KOPT-K1 (cell line): ENCODE results near the gene GPSM3.

ENCODE experiments used
- H3K27ac ChIP-seq: fragments of 200-600 bp; sonication (generic); 2 replicates; pipeline ENCODE4 v1.5.1; 2016; ENCODE audit warnings: antibody characterized with exemption, mild to moderate bottlenecking, low read depth, low read length; ENCODE audit not compliant: poor library complexity, severe bottlenecking
- H3K36me3 ChIP-seq: fragments of 200-600 bp; sonication (generic); 2 replicates; pipeline ENCODE4 v1.5.1; 2017; ENCODE audit warnings: antibody characterized with exemption, mild to moderate bottlenecking, low read length, moderate library complexity; ENCODE audit not compliant: insufficient read depth
- H3K9me3 ChIP-seq: fragments of 200-600 bp; sonication (generic); 2 replicates; pipeline ENCODE4 v1.5.1; 2017; ENCODE audit warnings: antibody characterized with exemption, low read length, mild to moderate bottlenecking; ENCODE audit not compliant: insufficient read depth, poor library complexity, severe bottlenecking

GPSM3 gene

DNA sequence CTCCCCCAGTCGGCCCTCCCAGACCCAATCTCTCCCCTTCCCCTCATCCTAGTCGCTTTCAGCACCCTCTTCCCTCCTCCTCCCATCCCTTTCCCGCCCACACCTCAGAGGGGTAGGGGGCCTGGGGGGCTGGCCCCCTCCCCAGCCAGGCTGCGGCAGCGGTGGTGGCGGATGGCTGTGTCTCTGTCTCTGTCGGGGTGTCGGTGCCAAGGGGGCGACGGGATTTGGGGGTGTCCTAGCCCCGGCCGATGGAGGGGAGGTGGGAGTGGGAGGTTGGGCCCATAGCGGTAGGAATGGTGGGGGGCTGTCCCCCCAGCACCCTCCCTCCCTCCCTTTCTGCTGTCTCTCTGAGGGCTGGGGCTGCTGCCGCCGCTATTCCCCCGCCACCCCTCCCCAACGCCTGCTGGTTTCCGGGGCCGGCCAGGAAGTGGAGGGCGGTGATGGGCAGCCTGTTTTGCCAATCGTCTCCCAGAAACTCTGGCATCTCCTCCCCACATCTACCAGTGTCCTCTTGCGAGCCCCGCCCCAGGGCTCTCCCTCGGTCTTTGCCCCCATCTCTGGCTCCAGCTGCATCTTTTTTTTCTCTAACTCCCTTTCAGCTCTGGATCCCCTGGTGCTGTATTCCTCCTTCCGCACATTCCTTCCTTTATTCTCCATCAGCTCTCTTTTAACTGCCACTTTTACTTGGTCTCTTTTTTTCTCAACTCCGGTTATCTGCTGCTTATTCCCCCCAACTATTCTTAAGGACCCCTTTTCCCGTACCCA is 16.6 kb downstream of the GPSM3 start, which contains the start of gene AGPAT1:
Gene AGPAT1, minus strand, starts transcription at position 374 of the 765 bp plus-strand sequence. CDS start 4,588 bp downstream, outside the sequence.
- H3K9me3 ChIP-seq = no peaks in the 10 kb centered on the region
- peak within 1 kb of the TSS; percentile 83 for H3K27ac ChIP-seq
- H3K36me3 ChIP-seq = peaks cover 17% of the 10 kb centered on the region

GRCh38 chr6:32175322-32175710 is 17.1 kb downstream of the GPSM3 start:
- Histone ChIP-seq H3K27ac (peak overlapping the region; percentile 83), H3K36me3 (peaks cover 17% of the 10 kb centered on the region), H3K9me3 (no peaks in the 10 kb centered on the region)

DNA sequence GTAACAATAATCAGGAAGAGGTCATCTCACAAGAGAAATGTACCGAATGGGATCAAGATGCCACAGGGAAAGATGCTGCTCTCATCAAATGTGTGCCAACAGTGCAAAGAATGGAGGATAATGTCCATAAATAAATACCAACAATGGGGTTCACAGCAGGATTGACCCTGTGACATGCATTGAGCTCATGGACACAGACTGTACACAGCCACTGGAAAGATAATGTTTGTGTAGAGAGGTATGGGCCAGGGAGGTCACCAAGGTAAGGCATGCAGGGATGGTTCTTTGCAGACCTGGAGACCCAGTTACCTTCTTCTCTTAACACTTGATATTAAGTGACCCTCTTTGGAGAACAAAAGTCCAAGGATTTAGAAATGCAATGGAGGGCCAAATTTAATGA is 18.0 kb downstream of the GPSM3 start:
- no peak overlapping the region for H3K27ac ChIP-seq
- no peaks in the 10 kb centered on the region for H3K9me3 ChIP-seq
- peaks cover 20% of the 10 kb centered on the region for H3K36me3 ChIP-seq

DNA sequence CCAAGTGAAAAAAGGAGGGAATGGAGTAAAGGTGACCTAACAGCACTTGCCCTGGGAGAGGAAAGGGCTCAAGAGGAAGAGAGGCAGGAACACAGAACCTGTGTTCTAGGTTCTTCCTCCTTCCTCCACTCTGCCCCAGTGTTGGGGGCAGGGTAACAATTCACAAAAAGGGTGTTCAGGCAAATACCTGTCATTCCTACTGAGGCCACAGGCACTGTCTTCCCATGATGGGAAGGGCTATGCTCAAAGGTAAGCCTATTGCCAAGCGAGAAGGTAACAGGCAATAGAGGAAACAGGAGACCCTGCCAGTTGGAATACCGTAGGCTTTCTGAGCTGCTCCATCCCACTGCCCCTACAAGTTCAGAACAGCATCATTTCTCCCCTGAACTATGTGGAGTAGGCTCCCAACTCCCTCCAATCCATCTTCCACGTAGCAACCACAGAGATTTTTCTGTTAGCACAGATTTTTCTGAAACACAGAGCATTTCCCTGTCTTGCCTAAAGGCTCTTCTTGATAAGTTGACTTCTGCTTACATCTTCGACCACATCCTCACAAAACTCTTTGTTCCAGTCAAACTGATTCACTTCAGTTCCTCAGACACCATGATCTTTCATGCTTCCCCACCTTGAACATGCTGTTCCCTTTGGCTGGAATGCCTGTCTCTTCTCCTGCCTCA is 19.3 kb downstream of the GPSM3 start:
- H3K9me3 ChIP-seq = no peaks in the 10 kb centered on the region
- no peak overlapping the region for H3K27ac ChIP-seq
- H3K36me3 ChIP-seq = peaks cover 32% of the 10 kb centered on the region

- H3K9me3 ChIP-seq = no peaks in the 10 kb centered on the region
Measured at GRCh38 chr6:32171234-32171633, 21.2 kb downstream of the GPSM3 start.

DNA sequence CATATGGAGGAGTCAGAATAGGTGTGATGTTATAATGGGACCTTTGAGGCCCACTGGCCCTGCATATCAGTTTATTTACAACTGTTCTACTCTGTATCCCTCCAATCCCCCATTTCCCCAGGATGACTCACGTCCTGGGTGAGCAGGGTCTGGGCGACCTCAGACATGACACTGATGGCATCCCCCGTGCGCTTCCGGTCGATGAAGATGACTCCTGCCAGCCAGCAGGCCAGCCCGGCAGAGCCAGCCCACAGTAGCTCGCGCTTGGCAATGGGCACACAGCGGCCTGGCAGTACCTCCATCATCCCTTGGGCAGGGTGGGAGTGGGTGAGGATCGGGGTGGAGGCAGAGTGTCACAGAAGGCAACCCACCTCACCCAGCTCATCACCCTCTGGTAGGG is 22.1 kb downstream of the GPSM3 start:
- Histone ChIP-seq H3K27ac (no peak overlapping the region), H3K9me3 (no peaks in the 10 kb centered on the region), H3K36me3 (peaks cover 60% of the 10 kb centered on the region)

More at GRCh38 chr6:32171234-32171633, 21.2 kb downstream of the GPSM3 start:
- Histone ChIP-seq H3K36me3 (peaks cover 52% of the 10 kb centered on the region), H3K27ac (no peak overlapping the region)

DNA sequence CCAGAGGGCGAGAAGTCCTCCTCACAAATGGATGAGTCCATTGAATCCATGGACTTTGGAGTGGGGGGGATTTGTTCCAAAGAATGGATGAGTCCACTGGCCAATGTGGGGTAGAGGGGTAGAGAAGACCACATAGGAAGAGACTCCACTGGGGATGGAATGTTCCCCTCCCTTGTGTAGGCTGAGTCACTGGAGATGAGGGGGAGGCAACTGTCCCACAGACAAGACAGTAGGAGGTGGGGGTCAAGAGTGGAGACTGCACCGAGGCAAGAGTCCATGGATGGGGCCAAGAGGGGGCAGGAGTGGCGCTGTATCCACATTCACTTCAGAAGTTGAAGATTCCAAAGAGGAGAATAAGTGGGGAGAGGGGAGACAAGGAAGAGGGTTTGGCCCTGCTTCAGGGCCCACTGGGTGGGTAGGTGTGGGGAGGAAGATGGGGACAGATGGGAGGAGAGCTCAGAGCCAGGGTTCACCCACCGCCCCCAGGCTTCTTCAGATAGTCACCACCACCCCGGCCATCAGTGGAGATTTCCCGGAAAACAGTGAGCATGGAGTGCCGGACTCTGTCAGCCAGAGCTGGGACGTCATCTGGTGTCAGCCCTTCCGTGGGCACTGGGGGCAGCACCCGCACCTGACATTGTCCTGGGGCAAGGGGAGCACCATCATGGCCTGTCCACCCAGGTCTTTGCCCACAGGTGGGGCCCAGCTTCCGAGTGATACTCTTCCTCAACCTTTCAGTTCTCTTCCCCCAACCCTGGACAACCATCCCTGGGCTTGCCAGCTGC is 23.4 kb downstream of the GPSM3 start:
- H3K27ac ChIP-seq = no peak overlapping the region
- peaks cover 71% of the 10 kb centered on the region for H3K36me3 ChIP-seq

GRCh38 chr6:32168350-32168749 is 24.1 kb downstream of the GPSM3 start:
- Histone ChIP-seq H3K36me3 (peaks cover 71% of the 10 kb centered on the region), H3K9me3 (no peaks in the 10 kb centered on the region), H3K27ac (no peak overlapping the region)

More for the DNA sequence above, 23.4 kb downstream of the GPSM3 start:
- H3K9me3 ChIP-seq = no peaks in the 10 kb centered on the region

DNA sequence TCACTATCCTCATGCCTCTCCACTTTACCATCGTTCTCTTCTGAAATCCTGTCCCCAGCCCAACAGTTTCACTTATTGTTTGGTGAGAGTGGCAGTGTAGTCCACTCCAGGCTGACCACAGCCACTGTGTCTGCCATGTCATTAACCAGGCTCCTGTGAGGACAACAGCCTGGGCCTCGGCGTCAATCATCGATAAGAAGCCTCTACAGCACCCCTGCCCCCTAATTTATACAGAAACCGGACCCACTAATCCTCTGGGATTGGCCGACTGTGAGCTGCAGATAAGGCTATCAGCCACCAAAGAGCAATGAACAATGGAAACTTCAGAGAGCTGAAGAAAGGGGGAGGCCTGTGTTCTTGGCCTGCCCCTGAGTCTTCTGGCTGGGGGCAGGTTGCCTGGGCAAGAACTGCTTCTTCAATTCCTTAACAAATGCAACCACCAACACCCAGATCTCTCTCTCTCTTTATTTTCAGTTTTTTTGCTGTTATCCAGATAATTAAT is 24.6 kb downstream of the GPSM3 start:
- Histone ChIP-seq H3K9me3 (no peaks in the 10 kb centered on the region), H3K36me3 (peaks cover 76% of the 10 kb centered on the region), H3K27ac (no peak overlapping the region)

- H3K9me3 ChIP-seq = no peaks in the 10 kb centered on the region
- H3K27ac ChIP-seq = no peak overlapping the region
- H3K36me3 ChIP-seq = peaks cover 81% of the 10 kb centered on the region
Measured at GRCh38 chr6:32167154-32167760, 25.2 kb downstream of the GPSM3 start.

GRCh38 chr6:32166411-32167061 is 25.9 kb downstream of the GPSM3 start:
- Histone ChIP-seq H3K27ac (no peak overlapping the region), H3K36me3 (peaks cover 85% of the 10 kb centered on the region), H3K9me3 (no peaks in the 10 kb centered on the region)

GRCh38 chr6:32164295-32164694 is 28.1 kb downstream of the GPSM3 start, which contains the start of gene EGFL8:
TSS of gene EGFL8 (plus strand) at chr6:32164595. CDS start at chr6:32166166, 1,571 bp downstream.
- Histone ChIP-seq H3K9me3 (no peaks in the 10 kb centered on the region), H3K27ac (no peak within 1 kb of the TSS), H3K36me3 (peaks cover 64% of the 10 kb centered on the region)

DNA sequence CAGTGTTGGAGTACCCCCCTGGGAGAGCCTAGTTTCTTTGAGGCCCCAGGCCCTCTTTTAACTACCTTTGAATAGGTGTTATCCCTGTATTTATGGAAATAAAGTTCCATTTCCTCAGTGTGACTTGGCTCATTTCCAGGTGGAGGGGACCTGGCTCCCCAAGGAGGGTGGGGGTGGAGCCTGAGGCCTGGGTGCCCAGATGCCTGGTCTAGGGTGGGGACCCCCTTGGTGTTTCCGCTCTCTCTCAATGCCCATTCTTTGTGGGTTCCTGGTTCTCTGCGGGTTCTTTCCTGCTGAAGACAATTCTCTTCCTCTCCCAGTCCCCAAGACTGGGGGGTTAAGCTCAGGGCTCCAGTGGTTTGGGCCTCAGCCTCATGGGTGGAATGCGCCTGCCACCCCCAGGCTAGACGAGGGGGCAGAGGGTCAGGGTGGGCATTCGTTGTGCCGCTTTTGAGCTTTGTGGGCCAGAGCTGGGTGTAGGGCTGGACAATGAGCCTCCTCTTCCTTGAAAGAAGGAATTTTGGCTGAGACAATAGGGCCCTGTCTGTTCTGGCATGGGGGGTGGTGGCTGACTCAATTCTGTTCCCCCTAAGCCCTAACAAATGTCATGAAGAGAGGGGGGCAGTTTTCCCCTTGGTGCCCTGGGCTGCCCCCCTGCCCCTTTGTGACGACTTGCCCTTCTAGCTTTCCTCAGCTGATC is 28.7 kb downstream of the GPSM3 start:
- peaks cover 62% of the 10 kb centered on the region for H3K36me3 ChIP-seq
- H3K9me3 ChIP-seq = no peaks in the 10 kb centered on the region
- no peak overlapping the region for H3K27ac ChIP-seq

GRCh38 chr6:32158052-32158451 is 34.4 kb downstream of the GPSM3 start:
- Histone ChIP-seq H3K9me3 (no peaks in the 10 kb centered on the region), H3K36me3 (peaks cover 47% of the 10 kb centered on the region), H3K27ac (no peak overlapping the region)
